COLO668 (cell line): ENCODE results near the gene VANGL1.

Source experiments
- DNase-seq: peaks from one replicate; lab custom pipeline; 2025; ENCODE audit not compliant: unreplicated experiment; lab: John Stamatoyannopoulos, UW

Gene VANGL1

GRCh38 chr1:115732316-115732715 is 90.5 kb downstream of the VANGL1 start:
- DNase-seq = no peak

GRCh38 chr1:115740811-115741210 is 99.0 kb downstream of the VANGL1 start:
- DNase-seq = no peak

- DNase-seq = no peak
Measured at GRCh38 chr1:115744646-115745275, 103.0 kb downstream of the VANGL1 start.

- no peak for DNase-seq
Measured at GRCh38 chr1:115746021-115746690, 104.4 kb downstream of the VANGL1 start.
